ENCODE measurements around the gene NEGR1. TPM values are rescaled to one million over a fixed set of nuclear protein-coding genes. Genes with fewer than 3 reads are reported as not detected.

Gene NEGR1
- total RNA-seq, 1 donor from 2014 or later: 7.6 TPM

GRCh38 chr1:72178266-72178665 is 104.1 kb downstream of the NEGR1 start:
- no peak for DNase-seq (ENCODE audit: extremely low spot score, unreplicated experiment)
- Mint-ChIP-seq H3K27ac (ENCODE audit: unreplicated experiment) (no peak overlapping the region), H3K27me3 (ENCODE audit: unreplicated experiment) (no peaks in the 10 kb centered on the region), H3K4me3 (ENCODE audit: unreplicated experiment) (no peak overlapping the region), H3K4me1 (ENCODE audit: unreplicated experiment) (peaks cover 12% of the 10 kb centered on the region), H3K36me3 (ENCODE audit: unreplicated experiment) (no peaks in the 10 kb centered on the region), H3K9me3 (ENCODE audit: unreplicated experiment) (peaks cover 6% of the 10 kb centered on the region)
- TF ChIP-seq CTCF (IDR thresholded peaks at IDR 0.05): no peak

- TF ChIP-seq CTCF (IDR thresholded peaks at IDR 0.05): no peak
- Mint-ChIP-seq H3K4me1 (ENCODE audit: unreplicated experiment) (peaks cover 12% of the 10 kb centered on the region), H3K27me3 (ENCODE audit: unreplicated experiment) (no peaks in the 10 kb centered on the region), H3K9me3 (ENCODE audit: unreplicated experiment) (peaks cover 6% of the 10 kb centered on the region), H3K4me3 (ENCODE audit: unreplicated experiment) (no peak overlapping the region), H3K36me3 (ENCODE audit: unreplicated experiment) (no peaks in the 10 kb centered on the region), H3K27ac (ENCODE audit: unreplicated experiment) (no peak overlapping the region)
- no peak for DNase-seq (ENCODE audit: extremely low spot score, unreplicated experiment)
These were observed 104.6 kb downstream of the NEGR1 start for GRCh38 chr1:72177711-72178110.

DNA sequence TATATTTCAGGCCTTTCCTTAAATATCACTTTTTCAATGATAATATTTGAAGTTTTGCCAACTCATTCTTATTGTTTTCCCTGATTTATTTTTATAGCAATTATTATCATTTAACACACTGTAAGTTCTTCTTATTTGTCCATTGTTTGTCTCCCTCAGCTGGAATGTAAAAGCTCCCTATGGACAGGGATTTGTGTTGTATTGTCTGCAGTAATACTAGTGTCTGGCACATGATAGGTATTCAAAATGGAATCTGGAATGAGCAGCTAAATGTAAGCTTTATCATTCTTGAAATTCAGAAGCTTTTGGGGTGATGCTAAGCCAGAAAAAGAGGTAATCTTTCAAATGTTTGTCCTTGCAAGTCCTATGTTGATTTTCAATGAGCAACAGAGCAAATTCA is 112.1 kb downstream of the NEGR1 start:
- no peaks in the 10 kb centered on the region for H3K9me3 Mint-ChIP-seq (ENCODE audit: unreplicated experiment)
- no peak overlapping the region for H3K27ac Mint-ChIP-seq (ENCODE audit: unreplicated experiment)
- H3K4me1 Mint-ChIP-seq (ENCODE audit: unreplicated experiment): peaks cover 1% of the 10 kb centered on the region
- no peak for TF ChIP-seq CTCF (IDR thresholded peaks at IDR 0.05)
- no peaks in the 10 kb centered on the region for H3K27me3 Mint-ChIP-seq (ENCODE audit: unreplicated experiment)
- H3K4me3 Mint-ChIP-seq (ENCODE audit: unreplicated experiment): no peak overlapping the region
- DNase-seq (ENCODE audit: extremely low spot score, unreplicated experiment): no peak
- H3K36me3 Mint-ChIP-seq (ENCODE audit: unreplicated experiment): no peaks in the 10 kb centered on the region

- no peak for TF ChIP-seq CTCF (IDR thresholded peaks at IDR 0.05)
- H3K4me3 Mint-ChIP-seq (ENCODE audit: unreplicated experiment): no peak overlapping the region
- H3K36me3 Mint-ChIP-seq (ENCODE audit: unreplicated experiment): no peaks in the 10 kb centered on the region
- peaks cover 1% of the 10 kb centered on the region for H3K4me1 Mint-ChIP-seq (ENCODE audit: unreplicated experiment)
- H3K27ac Mint-ChIP-seq (ENCODE audit: unreplicated experiment): no peak overlapping the region
- no peak for DNase-seq (ENCODE audit: extremely low spot score, unreplicated experiment)
- H3K9me3 Mint-ChIP-seq (ENCODE audit: unreplicated experiment): no peaks in the 10 kb centered on the region
- no peaks in the 10 kb centered on the region for H3K27me3 Mint-ChIP-seq (ENCODE audit: unreplicated experiment)
These were observed 115.9 kb downstream of the NEGR1 start for GRCh38 chr1:72166426-72166825.

DNA sequence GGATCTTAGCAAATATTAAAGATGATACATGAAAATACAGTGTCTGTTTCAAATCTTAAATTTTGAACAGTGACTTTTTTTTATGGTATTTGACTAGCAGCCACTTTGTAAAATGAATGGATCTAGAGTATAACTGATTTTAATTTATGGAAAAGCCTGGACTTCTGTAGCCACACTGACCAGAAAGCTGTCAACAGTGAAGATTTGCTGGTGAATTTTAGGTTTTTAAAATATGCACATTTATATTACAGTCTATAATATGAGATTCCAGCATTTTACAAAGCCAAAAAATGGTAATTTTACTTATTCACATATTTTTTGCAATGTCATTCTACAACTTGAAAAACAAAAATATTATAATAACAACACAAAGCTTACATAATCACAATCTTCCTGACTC is 131.8 kb downstream of the NEGR1 start:
- Mint-ChIP-seq H3K36me3 (ENCODE audit: unreplicated experiment) (no peaks in the 10 kb centered on the region), H3K4me1 (ENCODE audit: unreplicated experiment) (no peaks in the 10 kb centered on the region), H3K9me3 (ENCODE audit: unreplicated experiment) (no peaks in the 10 kb centered on the region), H3K27me3 (ENCODE audit: unreplicated experiment) (no peaks in the 10 kb centered on the region), H3K4me3 (ENCODE audit: unreplicated experiment) (no peak overlapping the region), H3K27ac (ENCODE audit: unreplicated experiment) (no peak overlapping the region)
- no peak for TF ChIP-seq CTCF (IDR thresholded peaks at IDR 0.05)
- DNase-seq (ENCODE audit: extremely low spot score, unreplicated experiment): no peak
